ENCODE measurements around the gene WBP1L.

The WBP1L gene

GRCh38 chr10:102780527-102780808 is 36.7 kb downstream of the WBP1L start:
- no peak for DNase-seq (ENCODE audit: low spot score)

- DNase-seq (ENCODE audit: low spot score), result no peak
Observed at GRCh38 chr10:102781090-102781920, 37.6 kb downstream of the WBP1L start.

GRCh38 chr10:102781921-102782557 is 38.3 kb downstream of the WBP1L start:
- DNase-seq (ENCODE audit: low spot score), result no peak

- no peak for DNase-seq (ENCODE audit: low spot score)
Observed at GRCh38 chr10:102782673-102783551, 39.2 kb downstream of the WBP1L start.

- DNase-seq (ENCODE audit: low spot score), result no peak
Observed at GRCh38 chr10:102783568-102783967, 39.8 kb downstream of the WBP1L start.

- no peak for DNase-seq (ENCODE audit: low spot score)
Observed at GRCh38 chr10:102785818-102786217, 42.1 kb downstream of the WBP1L start.

GRCh38 chr10:102791754-102792395 is 48.1 kb downstream of the WBP1L start:
- DNase-seq (ENCODE audit: low spot score), result no peak

GRCh38 chr10:102795453-102796406 is 52.0 kb downstream of the WBP1L start:
- no peak for DNase-seq (ENCODE audit: low spot score)

GRCh38 chr10:102796407-102797176 is 52.8 kb downstream of the WBP1L start:
- DNase-seq (ENCODE audit: low spot score), result no peak

- DNase-seq (ENCODE audit: low spot score), result no peak
Observed at GRCh38 chr10:102799691-102800471, 56.1 kb downstream of the WBP1L start.

- DNase-seq (ENCODE audit: low spot score), result no peak
Observed at GRCh38 chr10:102800611-102801335, 57.0 kb downstream of the WBP1L start.

GRCh38 chr10:102801496-102801895 is 57.7 kb downstream of the WBP1L start:
- no peak for DNase-seq (ENCODE audit: low spot score)

- no peak for DNase-seq (ENCODE audit: low spot score)
Observed at GRCh38 chr10:102801978-102802377, 58.2 kb downstream of the WBP1L start.

GRCh38 chr10:102802920-102803534 is 59.3 kb downstream of the WBP1L start:
- DNase-seq (ENCODE audit: low spot score), result no peak

GRCh38 chr10:102804382-102805055 is 60.8 kb downstream of the WBP1L start:
- no peak for DNase-seq (ENCODE audit: low spot score)

- no peak for DNase-seq (ENCODE audit: low spot score)
Observed at GRCh38 chr10:102808380-102808779, 64.6 kb downstream of the WBP1L start.

GRCh38 chr10:102811346-102811745 is 67.6 kb downstream of the WBP1L start:
- no peak for DNase-seq (ENCODE audit: low spot score)

Data from LoVo (cell line).